Measurements from ENCODE around the gene EME2.

EME2 gene

DNA sequence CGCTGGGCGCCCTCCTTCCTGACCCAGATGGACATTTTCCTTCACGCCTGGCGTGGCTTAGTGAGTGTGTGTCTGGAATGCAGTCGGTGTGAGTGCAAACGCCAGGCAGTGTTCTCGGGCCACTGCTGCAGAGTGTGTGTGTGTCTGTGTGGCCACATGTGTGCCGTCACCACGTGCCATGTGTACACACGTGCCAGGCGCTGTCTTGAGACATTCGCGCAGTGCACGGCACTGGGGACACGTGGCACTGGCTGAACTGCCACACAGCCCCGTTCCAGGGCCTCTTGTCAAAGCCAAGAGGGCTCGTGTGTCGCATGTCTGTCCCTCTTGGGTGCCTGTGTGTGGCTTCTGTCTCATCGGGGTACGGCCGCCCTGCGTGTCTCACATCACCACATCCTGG, 37.8 kb upstream of the EME2 start:
- ChIA-PET CTCF (no interaction called here), POLR2A (no interaction called here)
- no peak overlapping the region for H3K4me3 ChIP-seq (ENCODE audit: low read depth, low read length)
- TF ChIP-seq, protein P1, sequence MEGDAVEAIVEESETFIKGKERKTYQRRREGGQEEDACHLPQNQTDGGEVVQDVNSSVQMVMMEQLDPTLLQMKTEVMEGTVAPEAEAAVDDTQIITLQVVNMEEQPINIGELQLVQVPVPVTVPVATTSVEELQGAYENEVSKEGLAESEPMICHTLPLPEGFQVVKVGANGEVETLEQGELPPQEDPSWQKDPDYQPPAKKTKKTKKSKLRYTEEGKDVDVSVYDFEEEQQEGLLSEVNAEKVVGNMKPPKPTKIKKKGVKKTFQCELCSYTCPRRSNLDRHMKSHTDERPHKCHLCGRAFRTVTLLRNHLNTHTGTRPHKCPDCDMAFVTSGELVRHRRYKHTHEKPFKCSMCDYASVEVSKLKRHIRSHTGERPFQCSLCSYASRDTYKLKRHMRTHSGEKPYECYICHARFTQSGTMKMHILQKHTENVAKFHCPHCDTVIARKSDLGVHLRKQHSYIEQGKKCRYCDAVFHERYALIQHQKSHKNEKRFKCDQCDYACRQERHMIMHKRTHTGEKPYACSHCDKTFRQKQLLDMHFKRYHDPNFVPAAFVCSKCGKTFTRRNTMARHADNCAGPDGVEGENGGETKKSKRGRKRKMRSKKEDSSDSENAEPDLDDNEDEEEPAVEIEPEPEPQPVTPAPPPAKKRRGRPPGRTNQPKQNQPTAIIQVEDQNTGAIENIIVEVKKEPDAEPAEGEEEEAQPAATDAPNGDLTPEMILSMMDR (IDR thresholded peaks at IDR 0.05; ENCODE audit: insufficient read depth, low read length, missing control alignments), result no peak
- no peak for DNase-seq (ENCODE audit: low read depth, low spot score)

- no peak for DNase-seq (ENCODE audit: low read depth, low spot score)
Measured at GRCh38 chr16:1740234-1740633, 32.4 kb upstream of the EME2 start.

DNA sequence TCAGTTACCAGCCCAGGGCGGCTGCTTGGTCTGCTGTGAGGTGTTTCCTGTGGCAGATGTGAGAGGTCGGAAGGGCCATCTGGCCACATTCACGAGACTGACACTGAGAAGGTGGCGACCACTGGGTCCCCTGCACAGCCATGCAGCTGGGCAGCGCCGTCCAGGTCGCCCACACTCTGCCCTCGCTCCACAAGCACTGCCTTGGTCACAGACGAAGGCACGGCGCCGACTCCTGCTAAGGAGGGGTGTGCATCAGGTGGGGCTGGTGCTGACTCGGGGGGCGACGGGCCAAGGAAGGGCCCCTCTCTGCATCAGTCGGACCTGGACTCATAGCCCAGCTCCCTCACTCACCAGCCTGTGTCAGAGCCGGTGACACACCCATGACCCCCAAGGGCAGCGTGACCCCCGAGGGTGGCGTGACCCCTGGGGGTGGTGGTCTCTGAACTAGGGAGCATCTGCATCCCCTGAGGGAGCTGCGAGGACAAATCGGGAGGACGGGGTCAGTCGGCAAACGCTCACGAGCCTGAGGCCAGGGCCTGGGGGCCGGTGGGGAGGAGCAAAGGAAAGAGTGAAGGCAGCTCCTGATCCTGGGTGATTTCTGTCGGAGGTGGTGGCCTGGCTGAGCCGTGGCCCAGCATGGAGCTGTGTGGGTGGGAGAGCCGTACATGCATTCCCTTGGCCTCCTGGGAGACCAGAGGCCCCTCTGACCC, 31.7 kb upstream of the EME2 start:
- no peak for DNase-seq (ENCODE audit: low read depth, low spot score)
- ChIA-PET POLR2A (no interaction called here), CTCF (interaction anchor here (1.1 to 1.3 kb wide), 4 partner anchors 8 to 35 kb away, joined by 3 to 6 read pairs (median 4); partner anchors contain the start of gene MAPK8IP3)
- TF ChIP-seq, protein P1 (IDR thresholded peaks at IDR 0.05; ENCODE audit: insufficient read depth, low read length, missing control alignments), result no peak
- H3K4me3 ChIP-seq (ENCODE audit: low read depth, low read length), result no peak overlapping the region

More at GRCh38 chr16:1740234-1740633, 32.4 kb upstream of the EME2 start:
- ChIA-PET CTCF (interaction anchor here (1.2 kb wide), 1 partner anchor 16 kb away, joined by 5 read pairs; no protein-coding TSS in a partner anchor), POLR2A (no interaction called here)
- H3K4me3 ChIP-seq (ENCODE audit: low read depth, low read length), result no peak overlapping the region
- TF ChIP-seq, protein P1 (IDR thresholded peaks at IDR 0.05; ENCODE audit: insufficient read depth, low read length, missing control alignments), result no peak

DNA sequence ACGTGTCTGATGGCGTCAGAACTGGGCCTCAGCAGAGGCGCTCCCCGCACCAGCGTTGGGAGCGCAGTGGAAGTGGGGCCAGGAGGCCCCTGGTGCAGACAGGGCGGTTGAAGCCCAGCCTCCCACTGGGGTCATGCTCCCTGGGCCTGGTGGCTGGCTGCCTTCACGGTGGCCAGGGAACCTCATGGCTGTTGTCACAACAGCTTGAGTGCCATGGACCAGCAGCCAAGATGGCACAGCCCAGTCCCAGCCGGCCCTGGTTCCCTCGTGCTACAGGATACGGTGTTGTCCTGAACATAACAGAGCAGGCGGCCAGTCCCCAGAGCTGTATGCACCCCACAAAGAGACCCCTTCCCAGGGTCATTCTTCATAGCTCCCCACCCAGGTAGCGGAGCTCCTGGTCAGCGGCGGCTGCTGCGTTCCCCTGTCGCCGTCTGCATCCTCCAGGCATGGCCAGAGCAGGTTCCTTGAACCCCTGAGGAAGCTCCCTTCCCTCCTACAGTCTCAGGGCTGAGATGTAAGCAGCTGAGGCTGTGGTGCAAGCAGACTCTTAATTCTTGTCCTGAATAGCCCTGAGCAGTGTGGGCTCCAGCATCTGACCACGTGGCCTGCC, 31.0 kb upstream of the EME2 start:
- H3K4me3 ChIP-seq (ENCODE audit: low read depth, low read length), result no peak overlapping the region
- CTCF ChIA-PET, result interaction anchor here (1.1 to 1.3 kb wide), 4 partner anchors 9 to 36 kb away, joined by 3 to 6 read pairs (median 4); partner anchors contain the start of gene MAPK8IP3
- TF ChIP-seq, protein P1 (IDR thresholded peaks at IDR 0.05; ENCODE audit: insufficient read depth, low read length, missing control alignments), result no peak
- DNase-seq (ENCODE audit: low read depth, low spot score), result no peak
- POLR2A ChIA-PET, result no interaction called here

DNA sequence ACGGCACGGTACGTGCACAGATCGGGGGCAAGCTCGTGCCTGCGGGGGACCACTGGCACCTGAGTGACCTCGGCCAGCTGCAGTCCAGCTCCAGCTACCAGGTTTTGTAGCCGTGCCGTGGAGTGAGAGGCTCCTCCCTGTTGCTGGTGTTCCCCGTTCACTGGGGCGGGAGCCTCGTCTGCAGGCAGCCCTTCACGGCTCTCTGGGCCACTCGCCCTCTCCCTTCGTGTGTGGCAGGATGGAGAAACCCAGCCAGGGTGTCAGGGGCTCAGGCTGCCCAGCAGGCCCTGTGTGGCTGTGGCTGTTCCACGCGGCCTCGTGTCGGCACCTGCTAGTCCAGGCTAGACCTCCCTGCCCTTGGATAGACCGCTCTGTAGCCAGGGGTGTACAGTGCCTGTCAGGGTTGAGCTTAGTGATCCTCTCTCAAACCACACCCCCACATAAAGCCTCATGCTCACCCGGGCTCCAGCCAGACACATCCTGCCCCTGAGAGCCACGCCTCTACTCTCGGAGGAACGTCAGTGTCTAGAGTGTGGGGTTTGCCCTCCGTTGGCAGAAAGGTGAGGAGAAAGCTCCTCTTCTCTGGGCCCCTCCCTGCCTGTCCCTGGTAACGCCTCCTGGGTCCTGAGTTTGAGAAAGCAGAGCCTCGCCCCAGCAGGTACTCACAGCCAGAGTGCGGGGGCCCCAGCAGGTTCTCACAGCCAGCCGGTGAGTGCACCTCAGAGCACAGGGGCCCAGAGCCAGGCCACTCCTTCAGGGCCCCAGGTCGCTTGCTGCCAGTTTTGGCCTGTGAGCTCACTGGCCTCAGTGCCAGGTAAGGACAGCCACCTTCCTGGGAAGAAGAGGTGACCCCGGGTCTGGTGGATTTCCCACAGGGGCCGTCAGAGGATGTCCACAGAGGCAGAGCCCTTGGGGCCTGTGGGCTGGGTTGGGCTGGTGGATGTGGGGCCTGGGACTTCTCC, 29.0 kb upstream of the EME2 start:
- ChIA-PET POLR2A (no interaction called here), CTCF (interaction anchor here (3.2 kb wide), 1 partner anchor 37 kb away, joined by 22 read pairs; the partner anchor contains the start of gene MAPK8IP3)
- TF ChIP-seq, protein P1 (IDR thresholded peaks at IDR 0.05; ENCODE audit: insufficient read depth, low read length, missing control alignments), result no peak
- no peak for DNase-seq (ENCODE audit: low read depth, low spot score)
- no peak overlapping the region for H3K4me3 ChIP-seq (ENCODE audit: low read depth, low read length)

Data from AG04449 (cell line).